ENCODE measurements around the gene CACNA1C. TPM values are rescaled to one million over a fixed set of nuclear protein-coding genes. Genes with fewer than 3 reads are reported as not detected.

The CACNA1C gene
- total and polyA plus RNA-seq, 2 donors: 0.71 TPM

GRCh38 chr12:2290516-2291065 is 237.8 kb downstream of the CACNA1C start:
- peaks cover 3 to 19% of the 10 kb centered on the region in 2 donors for H3K4me1 ChIP-seq (ENCODE audit: control insufficient read depth in 2 of 2, insufficient read depth in 2 of 2, low read length in 2 of 2)
- 84% methylated on average over 6 of the region's 6 CpGs for WGBS
- no peak for DNase-seq (ENCODE audit: low read depth in 6 of 9, low spot score in 9 of 9)
- H3K27ac ChIP-seq (ENCODE audit: low read depth in 1 of 2, low read length in 1 of 2): no peak overlapping the region
- H3K4me3 ChIP-seq (ENCODE audit: low read length in 2 of 2): no peak overlapping the region
- no peaks in the 10 kb centered on the region for H3K9me3 ChIP-seq (ENCODE audit: control insufficient read depth in 2 of 2, insufficient read depth in 1 of 2, low read length in 1 of 2)
- H3K27me3 ChIP-seq (ENCODE audit: control insufficient read depth in 2 of 2, insufficient read depth in 1 of 2, low read length in 1 of 2): no peaks in the 10 kb centered on the region
- H3K36me3 ChIP-seq (ENCODE audit: control insufficient read depth in 2 of 2, insufficient read depth in 2 of 2, low read length in 1 of 2): no peaks in the 10 kb centered on the region

- H3K27me3 ChIP-seq (ENCODE audit: control insufficient read depth in 2 of 2, insufficient read depth in 1 of 2, low read length in 1 of 2): no peaks in the 10 kb centered on the region
- peaks cover 3 to 24% of the 10 kb centered on the region in 2 donors for H3K4me1 ChIP-seq (ENCODE audit: control insufficient read depth in 2 of 2, insufficient read depth in 2 of 2, low read length in 2 of 2)
- 88% methylated on average over 15 of the region's 15 CpGs for WGBS
- H3K9me3 ChIP-seq (ENCODE audit: control insufficient read depth in 2 of 2, insufficient read depth in 1 of 2, low read length in 1 of 2): no peaks in the 10 kb centered on the region
- peak in 6 of 9 donors; percentile 22 to 64 (median 44) for DNase-seq (ENCODE audit: low read depth in 6 of 9, low spot score in 9 of 9)
- H3K27ac ChIP-seq (ENCODE audit: low read depth in 1 of 2, low read length in 1 of 2): no peak overlapping the region
- H3K4me3 ChIP-seq (ENCODE audit: low read length in 2 of 2): no peak overlapping the region
- no peaks in the 10 kb centered on the region for H3K36me3 ChIP-seq (ENCODE audit: control insufficient read depth in 2 of 2, insufficient read depth in 2 of 2, low read length in 1 of 2)
Observed at GRCh38 chr12:2291182-2291832, 238.5 kb downstream of the CACNA1C start.

- Histone ChIP-seq H3K27ac (ENCODE audit: low read depth in 1 of 2, low read length in 1 of 2) (no peak overlapping the region), H3K4me1 (ENCODE audit: control insufficient read depth in 2 of 2, insufficient read depth in 2 of 2, low read length in 2 of 2) (peaks cover 5 to 27% of the 10 kb centered on the region in 2 donors), H3K36me3 (ENCODE audit: control insufficient read depth in 2 of 2, insufficient read depth in 2 of 2, low read length in 1 of 2) (no peaks in the 10 kb centered on the region), H3K4me3 (ENCODE audit: low read length in 2 of 2) (no peak overlapping the region), H3K9me3 (ENCODE audit: control insufficient read depth in 2 of 2, insufficient read depth in 1 of 2, low read length in 1 of 2) (no peaks in the 10 kb centered on the region), H3K27me3 (ENCODE audit: control insufficient read depth in 2 of 2, insufficient read depth in 1 of 2, low read length in 1 of 2) (no peaks in the 10 kb centered on the region)
- WGBS: 97% methylated on average over 3 of the region's 3 CpGs
- no peak for DNase-seq (ENCODE audit: low read depth in 6 of 9, low spot score in 9 of 9)
Observed at GRCh38 chr12:2291947-2292346, 239.2 kb downstream of the CACNA1C start.

- DNase-seq (ENCODE audit: low read depth in 6 of 9, low spot score in 9 of 9): no peak
- H3K4me1 ChIP-seq (ENCODE audit: control insufficient read depth in 2 of 2, insufficient read depth in 2 of 2, low read length in 2 of 2): peaks cover 7 to 27% of the 10 kb centered on the region in 2 donors
- no peaks in the 10 kb centered on the region for H3K27me3 ChIP-seq (ENCODE audit: control insufficient read depth in 2 of 2, insufficient read depth in 1 of 2, low read length in 1 of 2)
- no peak overlapping the region for H3K27ac ChIP-seq (ENCODE audit: low read depth in 1 of 2, low read length in 1 of 2)
- WGBS: 96% methylated on average over 6 of the region's 6 CpGs
- no peaks in the 10 kb centered on the region for H3K36me3 ChIP-seq (ENCODE audit: control insufficient read depth in 2 of 2, insufficient read depth in 2 of 2, low read length in 1 of 2)
- H3K9me3 ChIP-seq (ENCODE audit: control insufficient read depth in 2 of 2, insufficient read depth in 1 of 2, low read length in 1 of 2): no peaks in the 10 kb centered on the region
- no peak overlapping the region for H3K4me3 ChIP-seq (ENCODE audit: low read length in 2 of 2)
Observed at GRCh38 chr12:2292560-2292959, 239.8 kb downstream of the CACNA1C start.

- peak in 1 of 9 donors; percentile 40 for DNase-seq (ENCODE audit: low read depth in 6 of 9, low spot score in 9 of 9)
- no peaks in the 10 kb centered on the region for H3K36me3 ChIP-seq (ENCODE audit: control insufficient read depth in 2 of 2, insufficient read depth in 2 of 2, low read length in 1 of 2)
- H3K9me3 ChIP-seq (ENCODE audit: control insufficient read depth in 2 of 2, insufficient read depth in 1 of 2, low read length in 1 of 2): no peaks in the 10 kb centered on the region
- no peaks in the 10 kb centered on the region for H3K27me3 ChIP-seq (ENCODE audit: control insufficient read depth in 2 of 2, insufficient read depth in 1 of 2, low read length in 1 of 2)
- 63% methylated on average over 20 of the region's 20 CpGs for WGBS
- no peak overlapping the region for H3K27ac ChIP-seq (ENCODE audit: low read depth in 1 of 2, low read length in 1 of 2)
- peaks cover 19 to 33% of the 10 kb centered on the region in 2 donors for H3K4me1 ChIP-seq (ENCODE audit: control insufficient read depth in 2 of 2, insufficient read depth in 2 of 2, low read length in 2 of 2)
- no peak overlapping the region for H3K4me3 ChIP-seq (ENCODE audit: low read length in 2 of 2)
Observed at GRCh38 chr12:2294651-2295475, 242.1 kb downstream of the CACNA1C start.

- Histone ChIP-seq H3K27me3 (ENCODE audit: control insufficient read depth in 2 of 2, insufficient read depth in 1 of 2, low read length in 1 of 2) (no peaks in the 10 kb centered on the region), H3K36me3 (ENCODE audit: control insufficient read depth in 2 of 2, insufficient read depth in 2 of 2, low read length in 1 of 2) (no peaks in the 10 kb centered on the region), H3K9me3 (ENCODE audit: control insufficient read depth in 2 of 2, insufficient read depth in 1 of 2, low read length in 1 of 2) (no peaks in the 10 kb centered on the region), H3K27ac (ENCODE audit: low read depth in 1 of 2, low read length in 1 of 2) (no peak overlapping the region), H3K4me1 (ENCODE audit: control insufficient read depth in 2 of 2, insufficient read depth in 2 of 2, low read length in 2 of 2) (peaks cover 19 to 38% of the 10 kb centered on the region in 2 donors), H3K4me3 (ENCODE audit: low read length in 2 of 2) (no peak overlapping the region)
- 96% methylated on average over 3 of the region's 3 CpGs for WGBS
- no peak for DNase-seq (ENCODE audit: low read depth in 6 of 9, low spot score in 9 of 9)
Observed at GRCh38 chr12:2295941-2296461, 243.2 kb downstream of the CACNA1C start.

GRCh38 chr12:2297004-2297403 is 244.2 kb downstream of the CACNA1C start:
- no peaks in the 10 kb centered on the region for H3K36me3 ChIP-seq (ENCODE audit: control insufficient read depth in 2 of 2, insufficient read depth in 2 of 2, low read length in 1 of 2)
- 97% methylated on average over 6 of the region's 6 CpGs for whole genome bisulfite sequencing
- H3K27ac ChIP-seq (ENCODE audit: low read depth in 1 of 2, low read length in 1 of 2): no peak overlapping the region
- H3K9me3 ChIP-seq (ENCODE audit: control insufficient read depth in 2 of 2, insufficient read depth in 1 of 2, low read length in 1 of 2): no peaks in the 10 kb centered on the region
- H3K4me1 ChIP-seq (ENCODE audit: control insufficient read depth in 2 of 2, insufficient read depth in 2 of 2, low read length in 2 of 2): peaks cover 19 to 38% of the 10 kb centered on the region in 2 donors
- no peak for DNase-seq (ENCODE audit: low read depth in 6 of 9, low spot score in 9 of 9)
- no peak overlapping the region for H3K4me3 ChIP-seq (ENCODE audit: low read length in 2 of 2)
- no peaks in the 10 kb centered on the region for H3K27me3 ChIP-seq (ENCODE audit: control insufficient read depth in 2 of 2, insufficient read depth in 1 of 2, low read length in 1 of 2)

- Histone ChIP-seq H3K4me1 (ENCODE audit: control insufficient read depth in 2 of 2, insufficient read depth in 2 of 2, low read length in 2 of 2) (peaks cover 19 to 38% of the 10 kb centered on the region in 2 donors), H3K9me3 (ENCODE audit: control insufficient read depth in 2 of 2, insufficient read depth in 1 of 2, low read length in 1 of 2) (no peaks in the 10 kb centered on the region), H3K36me3 (ENCODE audit: control insufficient read depth in 2 of 2, insufficient read depth in 2 of 2, low read length in 1 of 2) (no peaks in the 10 kb centered on the region), H3K4me3 (ENCODE audit: low read length in 2 of 2) (no peak overlapping the region), H3K27ac (ENCODE audit: low read depth in 1 of 2, low read length in 1 of 2) (peak overlapping the region in 1 of 2 donors; percentile 24), H3K27me3 (ENCODE audit: control insufficient read depth in 2 of 2, insufficient read depth in 1 of 2, low read length in 1 of 2) (no peaks in the 10 kb centered on the region)
- 37% methylated on average over 4 of the region's 4 CpGs for WGBS
- no peak for DNase-seq (ENCODE audit: low read depth in 6 of 9, low spot score in 9 of 9)
Observed at GRCh38 chr12:2297658-2298057, 244.9 kb downstream of the CACNA1C start.

All from thymus (tissue), 11 donors.